SK-N-MC (cell line): ENCODE results near the gene C1QTNF6.
"Not testable (repeated sequence)": the region's sequence is repeated elsewhere in the genome, so short reads cannot be mapped to it uniquely, and the experiment has no call there.

Experiments used
- DNase-seq: peaks from one replicate; pipeline ENCODE4 v3.0.0-alpha.2; 2011; ENCODE audit warnings: low read depth, low spot score
- H3K27ac ChIP-seq: fragments of 200-600 bp; sonication (generic); 2 replicates; pipeline ENCODE4 v1.5.1; 2016; ENCODE audit warnings: mixed run types
- H3K36me3 ChIP-seq: fragments of 200-600 bp; sonication (generic); 2 replicates; pipeline ENCODE4 v1.6.1; 2017; ENCODE audit warnings: antibody characterized with exemption, low read length, mixed read lengths; ENCODE audit not compliant: insufficient read depth
- H3K4me3 ChIP-seq: fragments of 200-600 bp; sonication (generic); 2 replicates; pipeline ENCODE4 v1.5.1; 2016
- H3K9ac ChIP-seq: fragments of 200-600 bp; sonication (generic); 2 replicates; pipeline ENCODE4 v1.8.0; 2017; ENCODE audit warnings: mixed run types, mixed read lengths; ENCODE audit not compliant: insufficient read length
- H3K9me3 ChIP-seq: fragments of 200-600 bp; sonication (generic); 2 replicates; pipeline ENCODE4 v1.6.1; 2017; ENCODE audit warnings: low read depth, mild to moderate bottlenecking, antibody characterized with exemption, low read length, moderate library complexity, mixed read lengths
- EZH2 ChIP-seq: fragments of 200-600 bp; sonication (generic); IDR thresholded peaks from one replicate; pipeline ENCODE4 v1.6.1; 2017; ENCODE audit warnings: antibody characterized with exemption
- FOXP2 ChIP-seq: optimal IDR thresholded peaks from 2 replicates; pipeline ENCODE3; 2011; ENCODE audit warnings: mild to moderate bottlenecking, moderate library complexity; ENCODE audit not compliant: insufficient read depth; ENCODE audit errors: extremely low read length, control extremely low read depth
- POLR2AphosphoS5 ChIP-seq: IDR thresholded peaks from 2 replicates; pipeline ENCODE4 v1.6.1; 2012; ENCODE audit warnings: mild to moderate bottlenecking, low read depth, low read length, borderline replicate concordance

Gene C1QTNF6

GRCh38 chr22:37187891-37188761 is at the start of gene C1QTNF6:
Gene C1QTNF6 (minus strand): TSS chr22:37188247. CDS start chr22:37188213, 34 bp downstream.
- no peak for TF ChIP-seq EZH2
- TF ChIP-seq FOXP2 = no peak
- TF ChIP-seq POLR2AphosphoS5 = no peak
- Histone ChIP-seq H3K27ac (peak within 1 kb of the TSS; percentile 16; the same call in 1 of the 2 replicates), H3K36me3 (no peaks in the 10 kb centered on the region), H3K4me3 (peak within 1 kb of the TSS; percentile 52), H3K9ac (peak within 1 kb of the TSS; percentile 7), H3K9me3 (no peaks in the 10 kb centered on the region)
- no peak for DNase-seq

- TF ChIP-seq EZH2 (no peak), FOXP2 (no peak), POLR2AphosphoS5 (no peak)
- H3K9me3 ChIP-seq = no peaks in the 10 kb centered on the region
- no peak for DNase-seq
- H3K27ac ChIP-seq = no peak overlapping the region
- no peaks in the 10 kb centered on the region for H3K36me3 ChIP-seq
- no peak overlapping the region for H3K9ac ChIP-seq
- no peak overlapping the region for H3K4me3 ChIP-seq
Observed at GRCh38 chr22:37235897-37236607, 48.0 kb upstream of the C1QTNF6 start.

- Histone ChIP-seq H3K9ac (no peak overlapping the region), H3K4me3 (no peak overlapping the region), H3K27ac (no peak overlapping the region), H3K9me3 (no peaks in the 10 kb centered on the region), H3K36me3 (no peaks in the 10 kb centered on the region)
- TF ChIP-seq EZH2 (no peak), FOXP2 (no peak), POLR2AphosphoS5 (no peak)
- DNase-seq = no peak
Observed at GRCh38 chr22:37234736-37235711, 47.0 kb upstream of the C1QTNF6 start.

- H3K9me3 ChIP-seq = no peaks in the 10 kb centered on the region
- H3K9ac ChIP-seq = no peak overlapping the region
- TF ChIP-seq POLR2AphosphoS5 (no peak), FOXP2 (no peak), EZH2 (no peak)
- H3K36me3 ChIP-seq = no peaks in the 10 kb centered on the region
- no peak overlapping the region for H3K4me3 ChIP-seq
- DNase-seq = no peak
- H3K27ac ChIP-seq = no peak overlapping the region
Observed at GRCh38 chr22:37233751-37234631, 45.9 kb upstream of the C1QTNF6 start.

GRCh38 chr22:37233371-37233750 is 45.3 kb upstream of the C1QTNF6 start:
- not testable (repeated sequence) for DNase-seq, H3K9me3 ChIP-seq, H3K36me3 ChIP-seq, H3K9ac ChIP-seq, H3K27ac ChIP-seq, H3K4me3 ChIP-seq

GRCh38 chr22:37232140-37232998 is 44.3 kb upstream of the C1QTNF6 start:
- no peak for DNase-seq
- Histone ChIP-seq H3K27ac (no peak overlapping the region), H3K9me3 (no peaks in the 10 kb centered on the region), H3K9ac (no peak overlapping the region), H3K4me3 (no peak overlapping the region), H3K36me3 (no peaks in the 10 kb centered on the region)
- no peak for TF ChIP-seq POLR2AphosphoS5
